H1 (cell line): Measurements from ENCODE around the gene SLC9A5. TPM values are rescaled to one million over a fixed set of nuclear protein-coding genes. Genes with fewer than 3 reads are reported as not detected.

Experiments used
- ATF3 ChIP-seq: IDR thresholded peaks from 2 replicates; pipeline ENCODE4 v1.6.1; 2011; ENCODE audit warnings: low read depth, mild to moderate bottlenecking, low read length; ENCODE audit not compliant: insufficient read depth
- USF2 ChIP-seq: IDR thresholded peaks from 2 replicates; pipeline ENCODE4 v1.6.1; 2011; ENCODE audit warnings: low read length, improper control_type of control experiment
- polyA plus RNA-seq, 7 experiments: library from polyadenylated mRNA; depleted of rRNA in 3 of 7; stranded (reverse) in 5 of 7; unstranded in 2 of 7; fragments of >200 nt in 5 of 7; fragments of 200-250 nt in 2 of 7; gene quantifications; 1 replicate in 5 of 7; 2 replicates in 1 of 7; 4 replicates in 1 of 7; pipeline versions ENCODE4 v1.2.1 to v1.2.3, GENCODE V29; 2011 to 2013; ENCODE audit warnings: missing spikeins in 2 of 7, mixed read lengths in 2 of 7
- total RNA-seq: library from RNA; stranded (reverse); fragmentation: NEBNext Ultra II Directional; extraction: Animal tissue kit (Norgen Biotek cat#: 25700); gene quantifications from 2 replicates; pipeline ENCODE4 v1.2.1, GENCODE V29; 2021

The SLC9A5 gene
- total and polyA plus RNA-seq, 2 of the 8 experiments (the other 6 are each of a cell fraction or from before 2014, with no cell fraction given): 7.9 to 8.6 TPM

- no peak for TF ChIP-seq USF2
- no peak for TF ChIP-seq ATF3
These were observed 9.8 kb upstream of the SLC9A5 start (continued) for GRCh38 chr16:67238806-67239470.
